HepG2 (cell line): ENCODE measurements around the gene TTLL7. TPM values are rescaled to one million over a fixed set of nuclear protein-coding genes. Genes with fewer than 3 reads are reported as not detected.

Experiments used
- ATAC-seq: fragments of 200-7000 bp; cut with Tn5 transposase; 3 replicates; pipeline ENCODE4 v1.9.1; 2020; ENCODE audit warnings: mild to moderate bottlenecking, moderate library complexity
- BruUV-seq: library from RNA; stranded (reverse); fragments of 400-500 nt; replicated peaks from 2 replicates; lab custom pipeline; 2021; lab: Mats Ljungman, UMichigan
- CTCF ChIA-PET: fragments of 300-600 bp; formaldehyde crosslinking; extraction: SDS; loops from one replicate; lab custom pipeline; 2021; ENCODE audit warnings: low total read pairs, inconsistent platforms, low intra/inter-chr PET ratio; lab: Yijun Ruan, JAX
- POLR2A ChIA-PET: fragments of 350-600 bp; sonication (Branson Sonifier 250); formaldehyde crosslinking; loops from one replicate; lab custom pipeline; 2020; ENCODE audit warnings: antibody characterized with exemption, inconsistent platforms; lab: Yijun Ruan, JAX
- DNase-seq: peaks from one replicate; pipeline ENCODE4 v3.0.0-alpha.2; 2015; ENCODE audit warnings: low spot score
- FAIRE-seq: peaks from 3 replicates; lab custom pipeline; 2011; peaks lifted over from hg19 to GRCh38; lab: Jason Lieb, UNC
- H2AFZ ChIP-seq: one replicate; pipeline ENCODE4 v1.6.1; 2011; ENCODE audit warnings: low read length, inconsistent platforms
- H3K27ac ChIP-seq: fragments of 300-600 bp; 3 replicates; pipeline ENCODE4 v1.8.0; 2011; ENCODE audit warnings: mixed run types, mild to moderate bottlenecking, mixed read lengths, low read length, inconsistent platforms; ENCODE audit not compliant: insufficient read depth; ENCODE audit errors: extremely low read length
- H3K27me3 ChIP-seq, 2 experiments: fragments of 200-600 bp in 1 of 2; 2 replicates in 1 of 2; 3 replicates in 1 of 2; pipeline versions ENCODE4 v1.6.0 to v1.8.0; 2011; ENCODE audit warnings: low read length in 2 of 2, mild to moderate bottlenecking in 2 of 2, moderate library complexity in 2 of 2, inconsistent platforms in 1 of 2; ENCODE audit not compliant: insufficient read depth in 2 of 2, control insufficient read depth in 1 of 2
- H3K36me3 ChIP-seq, 2 experiments: fragments of 200-600 bp in 1 of 2; replicated peaks in 1 of 2; 2 replicates in 1 of 2; 3 replicates in 1 of 2; pipeline versions ENCODE4 v1.5.1 to v1.8.0; 2011; ENCODE audit warnings: low read length in 2 of 2, inconsistent platforms in 1 of 2; ENCODE audit not compliant: insufficient read depth in 2 of 2, control insufficient read depth in 1 of 2
- H3K4me1 ChIP-seq: 2 replicates; pipeline ENCODE4 v1.5.1; 2012; ENCODE audit warnings: low read length, inconsistent platforms; ENCODE audit not compliant: insufficient read depth
- H3K4me2 ChIP-seq: 2 replicates; pipeline ENCODE4 v1.6.0; 2011; ENCODE audit warnings: low read depth, low read length, inconsistent platforms
- H3K4me3 ChIP-seq, 3 experiments: fragments of 200-600 bp in 1 of 3; sonication (generic), shearing (Covaris generic) in 1 of 3; replicated peaks in 1 of 3; 2 replicates each; pipeline ENCODE4 v1.5.1; 2011 to 2016; ENCODE audit warnings: low read length in 3 of 3, inconsistent platforms in 2 of 3, low read depth in 2 of 3, mild to moderate bottlenecking in 2 of 3, control low read depth in 1 of 3, mixed read lengths in 1 of 3; ENCODE audit not compliant: insufficient read depth in 1 of 3
- H3K79me2 ChIP-seq: one replicate; pipeline ENCODE4 v1.6.1; 2011; ENCODE audit warnings: low read length, inconsistent platforms; ENCODE audit not compliant: insufficient read depth
- H3K9ac ChIP-seq: 2 replicates; pipeline ENCODE4 v1.6.0; 2011; ENCODE audit warnings: mild to moderate bottlenecking, low read depth, low read length, inconsistent platforms; ENCODE audit not compliant: insufficient read depth
- H3K9me3 ChIP-seq: 2 replicates; pipeline ENCODE4 v1.5.1; 2012; ENCODE audit warnings: mild to moderate bottlenecking, low read length
- H4K20me1 ChIP-seq: 2 replicates; pipeline ENCODE4 v1.6.0; 2011; ENCODE audit warnings: inconsistent platforms, mild to moderate bottlenecking, low read length, moderate library complexity; ENCODE audit not compliant: insufficient read depth
- ARID2 ChIP-seq: sonication (generic); formaldehyde crosslinking; IDR thresholded peaks from 2 replicates; pipeline ENCODE4 v1.8.1; 2022; ENCODE audit warnings: mild to moderate bottlenecking, missing genetic modification reagents, borderline replicate concordance
- BORCS8-MEF2B ChIP-seq: sonication (generic); formaldehyde crosslinking; IDR thresholded peaks from 2 replicates; pipeline ENCODE4 v1.8.0; 2022; ENCODE audit warnings: mild to moderate bottlenecking, missing genetic modification reagents
- CSRNP2 ChIP-seq: sonication (generic); formaldehyde crosslinking; conservative IDR thresholded peaks from 2 replicates; pipeline ENCODE4 v1.8.0; 2022; ENCODE audit warnings: low read depth, missing genetic modification reagents
- FOXP1 ChIP-seq, 2 experiments: fragments of 450-650 bp in 1 of 2; IDR thresholded peaks; 2 replicates each; pipeline ENCODE4 v1.6.1; 2017 to 2018; ENCODE audit warnings: antibody characterized with exemption in 1 of 2
- GFI1 ChIP-seq: sonication (generic); formaldehyde crosslinking; IDR thresholded peaks from 2 replicates; pipeline ENCODE4 v1.5.0; 2020; ENCODE audit warnings: missing genetic modification reagents, mild to moderate bottlenecking, borderline replicate concordance
- GTF2F1 ChIP-seq: fragments of 150-350 bp; IDR thresholded peaks from 2 replicates; pipeline ENCODE4 v1.6.1; 2014; ENCODE audit warnings: low read length
- KLF9 ChIP-seq: IDR thresholded peaks from 2 replicates; pipeline ENCODE4 v1.6.1; 2016; ENCODE audit warnings: low read depth
- NFE2 ChIP-seq: sonication (generic); formaldehyde crosslinking; IDR thresholded peaks from 2 replicates; pipeline ENCODE4 v1.4.0; 2020; ENCODE audit warnings: missing genetic modification reagents
- PITX1 ChIP-seq: sonication (generic); formaldehyde crosslinking; IDR thresholded peaks from 2 replicates; pipeline ENCODE4 v1.5.1; 2020; ENCODE audit warnings: mild to moderate bottlenecking, missing genetic modification reagents
- in situ Hi-C: cut with HindIII; loops from 2 replicates; pipeline ENCODE4 v1.10.0; 2017; ENCODE audit warnings: low pct_unique_long_range_greater_than_20kb; ENCODE audit not compliant: extremely low pct_ligation_motif_present
- intact Hi-C: fragments of 100-400 bp; cut with micrococcal nuclease; formaldehyde crosslinking; loops from one replicate; pipeline ENCODE4 v1.10.0; 2022; ENCODE audit not compliant: unreplicated experiment
- polyA plus RNA-seq, 8 experiments: library from polyadenylated mRNA; depleted of rRNA in 3 of 8; stranded (reverse) in 7 of 8; unstranded in 1 of 8; fragments of >200 nt; fragmentation: Illumina TruSeq in 4 of 8; extraction: Trizol in 4 of 8; gene quantifications; 2 replicates each; pipeline versions ENCODE4 v1.2.1 to v1.2.3, GENCODE V29; 2011 to 2016; ENCODE audit warnings: low read depth in 4 of 8, missing spikeins in 1 of 8, mixed read lengths in 1 of 8; ENCODE audit not compliant: insufficient read depth in 1 of 8
- total RNA-seq, 5 experiments: library from RNA; depleted of rRNA; stranded (reverse); fragments of >200 nt; fragmentation: Illumina TruSeq; extraction: Trizol; gene quantifications; 2 replicates each; pipeline ENCODE4 v1.2.3, GENCODE V29; 2016; ENCODE audit warnings: low read depth in 1 of 5

TTLL7 gene
- total and polyA plus RNA-seq, 2 of the 13 experiments (the other 11 are each of a cell fraction or from before 2014, with no cell fraction given), result 0.07 to 0.22 TPM

GRCh38 chr1:83909687-83910086, 89.2 kb downstream of the TTLL7 start:
- FAIRE-seq (no peak), ATAC-seq (no peak), DNase-seq (no peak)
- no peaks in the 10 kb centered on the region for H3K27me3 ChIP-seq
- TF ChIP-seq NFE2 (CRISPR knock-in tag) (no peak), FOXP1 (IDR thresholded peaks at IDR 0.05) (no peak), FOXP1 (CRISPR knock-in tag; IDR thresholded peaks at IDR 0.05) (no peak), GFI1 (CRISPR knock-in tag) (no peak), GTF2F1 (no peak), PITX1 (no peak), ARID2 (no peak), CSRNP2 (CRISPR knock-in tag) (no peak), KLF9 (no peak), BORCS8-MEF2B (CRISPR knock-in tag) (no peak)
- H3K79me2 ChIP-seq, result no peaks in the 10 kb centered on the region
- in situ Hi-C loops, result no loop called here
- H2AFZ ChIP-seq, result no peak overlapping the region
- no peak overlapping the region for H3K4me3 ChIP-seq
- H3K4me1 ChIP-seq, result no peaks in the 10 kb centered on the region
- H3K9me3 ChIP-seq, result no peaks in the 10 kb centered on the region
- no peaks in the 10 kb centered on the region for H3K36me3 ChIP-seq
- H4K20me1 ChIP-seq, result no peaks in the 10 kb centered on the region
- no peak overlapping the region for H3K27ac ChIP-seq
- H3K9ac ChIP-seq, result no peak overlapping the region
- no peak overlapping the region for H3K4me2 ChIP-seq
- intact Hi-C loops, result loop anchor here (1.0 kb wide), 1 partner anchor 34 kb away; no protein-coding TSS in a partner anchor
- no TSS peak for BruUV-seq
- CTCF ChIA-PET, result no interaction called here
- POLR2A ChIA-PET, result no interaction called here
